GM12864 (cell line): ENCODE data around the gene WFDC8.

Experiments used
- DNase-seq: peaks from one replicate; pipeline ENCODE4 v3.0.0-alpha.2; 2011; ENCODE audit warnings: low read depth
- H3K4me3 ChIP-seq: 2 replicates; pipeline ENCODE4 v1.5.1; 2011; ENCODE audit warnings: mild to moderate bottlenecking, low read depth, low read length, control low read depth
- TF ChIP-seq, protein P1 (sequence below): IDR thresholded peaks from 2 replicates; pipeline ENCODE4 v1.5.1; 2011; ENCODE audit warnings: low read depth, mild to moderate bottlenecking, moderate library complexity, low read length, control low read depth, inconsistent platforms; ENCODE audit errors: missing control alignments

Gene WFDC8

DNA sequence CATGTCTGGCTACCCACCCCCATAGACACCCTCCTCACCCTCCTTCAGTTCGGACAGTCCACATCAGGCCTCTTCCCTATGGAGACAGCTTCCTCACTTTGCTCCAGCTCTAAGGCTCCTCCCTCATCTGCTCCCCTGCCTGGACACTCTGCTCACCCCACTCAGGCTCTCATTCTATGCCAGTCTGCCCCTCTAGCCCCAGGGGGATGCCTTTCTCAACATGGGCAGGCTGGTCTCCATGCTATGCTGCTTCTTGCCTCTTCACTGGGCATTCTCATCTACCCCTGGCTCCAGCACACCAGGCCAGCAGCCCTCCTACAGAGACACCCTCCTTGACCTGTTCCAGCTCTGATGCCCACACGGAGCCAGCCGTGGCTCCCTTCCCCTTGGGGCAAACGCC, at the start of gene WFDC8:
TSS of gene WFDC8 (minus strand) at position 101 of the 400 bp plus-strand sequence. CDS start at position 64, 37 bp downstream.
- H3K4me3 ChIP-seq, result no peak within 1 kb of the TSS
- TF ChIP-seq, protein P1, sequence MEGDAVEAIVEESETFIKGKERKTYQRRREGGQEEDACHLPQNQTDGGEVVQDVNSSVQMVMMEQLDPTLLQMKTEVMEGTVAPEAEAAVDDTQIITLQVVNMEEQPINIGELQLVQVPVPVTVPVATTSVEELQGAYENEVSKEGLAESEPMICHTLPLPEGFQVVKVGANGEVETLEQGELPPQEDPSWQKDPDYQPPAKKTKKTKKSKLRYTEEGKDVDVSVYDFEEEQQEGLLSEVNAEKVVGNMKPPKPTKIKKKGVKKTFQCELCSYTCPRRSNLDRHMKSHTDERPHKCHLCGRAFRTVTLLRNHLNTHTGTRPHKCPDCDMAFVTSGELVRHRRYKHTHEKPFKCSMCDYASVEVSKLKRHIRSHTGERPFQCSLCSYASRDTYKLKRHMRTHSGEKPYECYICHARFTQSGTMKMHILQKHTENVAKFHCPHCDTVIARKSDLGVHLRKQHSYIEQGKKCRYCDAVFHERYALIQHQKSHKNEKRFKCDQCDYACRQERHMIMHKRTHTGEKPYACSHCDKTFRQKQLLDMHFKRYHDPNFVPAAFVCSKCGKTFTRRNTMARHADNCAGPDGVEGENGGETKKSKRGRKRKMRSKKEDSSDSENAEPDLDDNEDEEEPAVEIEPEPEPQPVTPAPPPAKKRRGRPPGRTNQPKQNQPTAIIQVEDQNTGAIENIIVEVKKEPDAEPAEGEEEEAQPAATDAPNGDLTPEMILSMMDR, result no peak
- DNase-seq, result no peak

DNA sequence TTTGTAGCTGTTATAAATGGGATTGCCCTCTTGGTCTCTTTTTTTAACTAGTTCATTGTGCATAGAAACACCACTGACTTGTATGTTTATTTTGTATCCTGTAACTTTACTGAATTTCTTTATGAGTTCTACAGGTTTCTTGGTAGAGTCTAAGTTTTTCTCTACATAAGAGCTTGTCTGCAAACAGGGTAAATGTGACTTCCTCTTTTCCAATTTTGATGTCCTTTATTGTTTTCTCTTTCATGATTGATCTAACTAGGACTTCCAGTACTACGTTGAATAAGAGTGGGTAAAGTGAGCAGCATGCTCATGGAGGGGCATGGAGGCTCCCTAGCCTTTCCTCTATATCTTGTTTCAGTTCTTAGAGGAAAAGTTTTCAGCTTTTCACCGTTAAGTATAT, 47.5 kb upstream of the WFDC8 start:
- TF ChIP-seq, protein P1, result no peak
- DNase-seq, result no peak
- no peak overlapping the region for H3K4me3 ChIP-seq

DNA sequence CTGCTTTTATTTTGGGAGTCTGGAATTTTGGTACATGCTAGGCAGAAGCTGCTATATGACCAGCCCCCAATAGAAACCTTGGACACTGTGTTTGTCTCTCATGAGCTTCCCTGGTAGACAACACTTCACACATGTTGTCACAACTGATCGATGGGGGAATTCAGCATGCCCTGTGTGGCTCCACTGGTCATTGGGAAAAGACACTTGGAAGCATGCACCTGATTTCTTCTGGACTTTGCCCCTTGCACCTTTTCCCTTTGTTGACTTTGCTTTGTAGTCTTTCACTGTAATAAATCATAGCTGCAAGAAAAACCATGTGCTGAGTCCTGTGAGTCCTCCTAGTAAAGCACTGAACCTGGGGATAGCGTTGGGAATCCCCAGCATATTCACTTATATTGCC, 42.5 kb upstream of the WFDC8 start:
- TF ChIP-seq, protein P1, result no peak
- no peak for DNase-seq
- H3K4me3 ChIP-seq, result no peak overlapping the region

DNA sequence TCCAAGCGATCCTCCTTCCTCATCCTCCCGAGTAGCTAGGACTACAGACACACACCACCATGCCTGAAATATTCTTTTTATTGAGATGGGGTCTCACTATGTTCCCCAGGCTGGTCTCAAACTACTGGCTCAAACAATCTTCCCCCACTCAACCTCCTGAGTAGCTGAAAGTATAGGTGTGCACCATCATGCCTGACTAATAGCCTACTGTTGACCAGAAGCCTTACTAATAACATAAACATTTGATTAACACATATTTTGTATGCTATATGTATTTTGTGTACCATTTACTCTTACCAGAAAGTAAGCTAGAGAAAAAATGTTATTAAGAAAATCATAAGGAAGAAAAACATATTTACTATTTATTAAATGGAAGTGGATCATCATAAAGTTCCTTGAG, 38.5 kb upstream of the WFDC8 start:
- no peak overlapping the region for H3K4me3 ChIP-seq
- TF ChIP-seq, protein P1, result no peak
- DNase-seq, result no peak

DNA sequence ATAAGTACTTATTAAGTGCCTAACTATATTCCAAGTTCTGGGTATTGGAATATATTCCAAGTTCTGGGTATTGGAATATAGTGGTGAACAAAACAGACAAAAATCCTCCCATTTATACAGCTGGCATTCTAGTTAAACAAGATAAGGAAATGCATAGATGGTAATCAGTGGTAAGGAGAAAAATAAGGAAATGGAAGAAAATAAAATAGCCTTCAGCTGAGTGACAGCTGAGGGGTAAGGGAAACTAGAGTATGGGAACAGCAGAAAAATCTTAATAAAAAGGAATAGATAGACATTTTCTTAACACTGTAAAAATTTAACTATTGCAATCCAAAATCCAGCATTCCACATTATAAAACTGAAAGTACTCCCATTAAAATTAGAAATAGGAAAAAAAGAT, 33.2 kb upstream of the WFDC8 start:
- TF ChIP-seq, protein P1, result no peak
- no peak for DNase-seq
- no peak overlapping the region for H3K4me3 ChIP-seq

DNA sequence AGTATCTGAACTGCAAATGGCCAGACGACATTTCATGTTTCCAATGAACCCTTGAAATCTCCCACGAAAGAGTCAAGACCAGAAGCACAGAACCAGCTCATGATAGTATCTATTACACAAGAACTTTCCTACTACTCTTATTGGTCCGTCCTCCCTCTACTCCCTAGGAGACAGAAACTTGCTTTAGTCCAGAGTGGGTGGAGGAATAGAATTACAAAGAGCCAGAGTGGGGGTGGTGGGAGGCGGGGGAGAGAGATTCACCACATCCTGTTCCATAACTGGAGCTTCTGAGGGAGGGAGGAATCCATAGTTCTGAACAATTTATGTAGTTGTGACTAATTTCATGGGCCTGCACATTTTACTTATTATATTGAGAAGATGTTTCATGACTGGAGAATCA, 32.0 kb upstream of the WFDC8 start:
- no peak for DNase-seq
- TF ChIP-seq, protein P1, result no peak
- no peak overlapping the region for H3K4me3 ChIP-seq

DNA sequence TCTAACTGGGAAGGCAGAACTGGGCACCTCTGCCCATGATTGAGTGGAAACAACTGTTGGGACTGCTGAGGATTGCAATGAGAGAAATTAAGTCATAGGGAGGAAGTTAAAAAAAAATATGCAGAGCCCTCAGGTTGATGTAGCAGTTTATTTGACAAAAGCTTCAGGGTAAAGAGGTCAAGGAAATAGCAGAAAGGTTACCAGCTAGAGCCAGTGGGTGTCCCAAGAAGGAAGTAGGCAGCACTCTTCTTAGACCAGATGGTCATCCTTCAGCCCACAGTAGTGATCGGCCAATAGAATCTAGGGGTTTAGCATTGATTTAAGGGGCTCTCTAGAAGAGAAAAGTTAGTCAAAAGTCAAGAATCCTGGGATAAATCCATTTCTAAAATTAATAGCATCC, 28.7 kb upstream of the WFDC8 start:
- DNase-seq, result no peak
- TF ChIP-seq, protein P1, result no peak
- no peak overlapping the region for H3K4me3 ChIP-seq
